CD4-positive, alpha-beta T cell (primary cell): ENCODE data around the gene PCBP1. TPM values are rescaled to one million over a fixed set of nuclear protein-coding genes. Genes with fewer than 3 reads are reported as not detected.
A peak's percentile ranks its signal among the peaks of the same experiment; 100 is the strongest.
"Not testable (repeated sequence)": the region's sequence is repeated elsewhere in the genome, so short reads cannot be mapped to it uniquely, and the experiment has no call there.

Experiments
- ATAC-seq: fragments of 200-7000 bp; cut with Tn5 transposase; one replicate; pipeline ENCODE4 v1.10.0; 2022; ENCODE audit warnings: mild to moderate bottlenecking; ENCODE audit not compliant: poor library complexity
- CTCF ChIA-PET: fragments of 350-600 bp; sonication (Branson Sonifier 250); formaldehyde crosslinking; loops from one replicate; lab custom pipeline; 2021; ENCODE audit warnings: antibody characterized with exemption, inconsistent platforms; lab: Charles Lee
- POLR2A ChIA-PET: fragments of 350-600 bp; sonication (Branson Sonifier 250); formaldehyde crosslinking; loops from one replicate; lab custom pipeline; 2021; ENCODE audit warnings: antibody characterized with exemption, inconsistent platforms; lab: Charles Lee
- DNase-seq, 14 experiments: peaks; one replicate each; pipeline ENCODE4 v3.0.0-alpha.2; 2013 to 2020; ENCODE audit warnings: mixed read lengths in 2 of 14
- H3K27ac ChIP-seq, 2 donors: one replicate each; pipeline versions ENCODE4 v1.5.1 to v1.7.0; 2013; ENCODE audit warnings: low read length in 2 of 2, low read depth in 1 of 2, mild to moderate bottlenecking in 1 of 2
- H3K27me3 ChIP-seq, 2 experiments: 1 replicate in 1 of 2; 2 replicates in 1 of 2; pipeline versions ENCODE4 v1.6.1 to v1.7.0; 2013; ENCODE audit warnings: low read length in 2 of 2, control low read depth in 1 of 2, mild to moderate bottlenecking in 1 of 2, moderate library complexity in 1 of 2; ENCODE audit not compliant: insufficient read depth in 2 of 2, control insufficient read depth in 1 of 2
- H3K36me3 ChIP-seq: one replicate; pipeline ENCODE4 v1.6.1; 2013; ENCODE audit warnings: low read length, control low read depth; ENCODE audit not compliant: insufficient read depth
- H3K4me1 ChIP-seq: one replicate; pipeline ENCODE4 v1.6.1; 2013; ENCODE audit warnings: low read length, control low read depth; ENCODE audit not compliant: insufficient read depth
- H3K4me3 ChIP-seq: one replicate; pipeline ENCODE4 v1.5.1; 2013; ENCODE audit warnings: mild to moderate bottlenecking, low read length, moderate library complexity
- H3K9me3 ChIP-seq, 2 experiments: 1 replicate in 1 of 2; 2 replicates in 1 of 2; pipeline versions ENCODE4 v1.6.1 to v1.7.0; 2013; ENCODE audit warnings: low read length in 2 of 2, mild to moderate bottlenecking in 2 of 2, control low read depth in 1 of 2, moderate library complexity in 1 of 2; ENCODE audit not compliant: control insufficient read depth in 1 of 2, insufficient read depth in 1 of 2
- H3K27ac Mint-ChIP-seq: one replicate; pipeline ENCODE4 v1.8.0; 2020; ENCODE audit warnings: mixed read lengths
- H3K27me3 Mint-ChIP-seq: one replicate; pipeline ENCODE4 v1.8.0; 2021; ENCODE audit warnings: mixed read lengths
- H3K36me3 Mint-ChIP-seq: one replicate; pipeline ENCODE4 v1.8.0; 2021; ENCODE audit warnings: low read depth, mixed read lengths
- H3K4me1 Mint-ChIP-seq: one replicate; pipeline ENCODE4 v1.8.0; 2021; ENCODE audit warnings: low read depth, mixed read lengths
- H3K4me3 Mint-ChIP-seq: one replicate; pipeline ENCODE4 v1.8.0; 2020; ENCODE audit warnings: mild to moderate bottlenecking, mixed read lengths
- H3K9me3 Mint-ChIP-seq: one replicate; pipeline ENCODE4 v1.8.0; 2020; ENCODE audit warnings: mixed read lengths
- CTCF ChIP-seq: fragments of 200-600 bp; IDR thresholded peaks from one replicate; pipeline ENCODE4 v1.8.0; 2022; ENCODE audit warnings: antibody characterized with exemption, mild to moderate bottlenecking
- intact Hi-C, 2 experiments: fragments of 100-400 bp; cut with DNase I in 1 of 2; cut with micrococcal nuclease in 1 of 2; formaldehyde crosslinking; loops; one replicate each; pipeline versions ENCODE4 v1.15.1 to v1.9.0; 2023 to 2025; cut with DNase I, micrococcal nuclease
- total RNA-seq, 174 experiments: library from RNA in 2 of 174; stranded (reverse) in 2 of 174; gene quantifications; one replicate each; pipeline ENCODE4 v1.2.3 and lab custom pipeline; 2021 to 2026

PCBP1 gene
- total RNA-seq, 2 experiments from 2014 or later, result 228 to 233 TPM

GRCh38 chr2:70047451-70047850, 39.8 kb upstream of the PCBP1 start:
- H3K9me3 Mint-ChIP-seq, result no peaks in the 10 kb centered on the region

GRCh38 chr2:70049255-70049654, 38.0 kb upstream of the PCBP1 start:
- H3K4me3 Mint-ChIP-seq, result no peak overlapping the region
- peaks cover 14% of the 10 kb centered on the region for H3K4me1 Mint-ChIP-seq
- ChIA-PET CTCF (no interaction called here), POLR2A (interaction anchor here (0.7 to 1.0 kb wide), 2 partner anchors 40 to 75 kb away, joined by 3 read pairs; no protein-coding TSS in a partner anchor)
- H3K36me3 Mint-ChIP-seq, result peaks cover 77% of the 10 kb centered on the region
- H3K27ac Mint-ChIP-seq, result no peak overlapping the region
- Histone ChIP-seq H3K9me3 (no peaks in the 10 kb centered on the region), H3K4me3 (no peak overlapping the region), H3K4me1 (peaks cover 6% of the 10 kb centered on the region), H3K27me3 (no peaks in the 10 kb centered on the region), H3K36me3 (peaks cover 57% of the 10 kb centered on the region), H3K27ac (no peak overlapping the region)
- no peak for TF ChIP-seq CTCF
- ATAC-seq (no peak), DNase-seq (no peak)
- intact Hi-C loops, result no loop called here
- H3K9me3 Mint-ChIP-seq, result no peaks in the 10 kb centered on the region
- H3K27me3 Mint-ChIP-seq, result no peaks in the 10 kb centered on the region

More at GRCh38 chr2:70047451-70047850, 39.8 kb upstream of the PCBP1 start:
- Mint-ChIP-seq H3K4me1 (peaks cover 31% of the 10 kb centered on the region), H3K27ac (peak overlapping the region; percentile 45), H3K36me3 (peaks cover 61% of the 10 kb centered on the region), H3K27me3 (no peaks in the 10 kb centered on the region), H3K4me3 (no peak overlapping the region)
- no peak overlapping the region for H3K27ac ChIP-seq
- intact Hi-C loops, result no loop called here
- TF ChIP-seq CTCF, result no peak
- ATAC-seq (no peak), DNase-seq (no peak)
- ChIA-PET CTCF (interaction anchor here (0.7 kb wide), 1 partner anchor 36 kb away, joined by 3 read pairs; no protein-coding TSS in a partner anchor), POLR2A (interaction anchor here (0.7 kb wide), 1 partner anchor 146 kb away, joined by 3 read pairs; no protein-coding TSS in a partner anchor)
- H3K9me3 ChIP-seq, result no peaks in the 10 kb centered on the region
- peaks cover 24% of the 10 kb centered on the region for H3K4me1 ChIP-seq
- H3K4me3 ChIP-seq, result no peak overlapping the region
- H3K36me3 ChIP-seq, result peaks cover 45% of the 10 kb centered on the region
- no peaks in the 10 kb centered on the region for H3K27me3 ChIP-seq

- Mint-ChIP-seq H3K9me3 (no peaks in the 10 kb centered on the region), H3K4me1 (peaks cover 9% of the 10 kb centered on the region), H3K27ac (peak overlapping the region; percentile 39), H3K4me3 (no peak overlapping the region), H3K27me3 (no peaks in the 10 kb centered on the region), H3K36me3 (peaks cover 90% of the 10 kb centered on the region)
- H3K36me3 ChIP-seq, result peaks cover 64% of the 10 kb centered on the region
- no peaks in the 10 kb centered on the region for H3K4me1 ChIP-seq
- no peak overlapping the region for H3K27ac ChIP-seq
- ATAC-seq (no peak), DNase-seq (no peak)
- H3K27me3 ChIP-seq, result no peaks in the 10 kb centered on the region
- no peak for TF ChIP-seq CTCF
- H3K9me3 ChIP-seq, result no peaks in the 10 kb centered on the region
- POLR2A ChIA-PET, result interaction anchor here (1.2 kb wide), 1 partner anchor 34 kb away, joined by 4 read pairs; no protein-coding TSS in a partner anchor
- no peak overlapping the region for H3K4me3 ChIP-seq
- CTCF ChIA-PET, result no interaction called here
- intact Hi-C loops, result no loop called here
These were observed 36.4 kb upstream of the PCBP1 start for GRCh38 chr2:70050631-70051425.

- peaks cover 79% of the 10 kb centered on the region for H3K36me3 Mint-ChIP-seq
- DNase-seq, H3K27me3 ChIP-seq, H3K4me1 ChIP-seq, H3K27ac ChIP-seq, H3K9me3 Mint-ChIP-seq, CTCF ChIA-PET, H3K27me3 Mint-ChIP-seq, H3K27ac Mint-ChIP-seq, intact Hi-C loops, H3K9me3 ChIP-seq, POLR2A ChIA-PET, ATAC-seq, H3K4me3 ChIP-seq, H3K4me3 Mint-ChIP-seq, H3K4me1 Mint-ChIP-seq: not testable (repeated sequence)
- H3K36me3 ChIP-seq, result peaks cover 46% of the 10 kb centered on the region
These were observed 32.0 kb upstream of the PCBP1 start for GRCh38 chr2:70055259-70055658.
